Measurements from ENCODE around the gene NR4A2.
"Not testable (repeated sequence)": the region's sequence is repeated elsewhere in the genome, so short reads cannot be mapped to it uniquely, and the experiment has no call there.

The NR4A2 gene

DNA sequence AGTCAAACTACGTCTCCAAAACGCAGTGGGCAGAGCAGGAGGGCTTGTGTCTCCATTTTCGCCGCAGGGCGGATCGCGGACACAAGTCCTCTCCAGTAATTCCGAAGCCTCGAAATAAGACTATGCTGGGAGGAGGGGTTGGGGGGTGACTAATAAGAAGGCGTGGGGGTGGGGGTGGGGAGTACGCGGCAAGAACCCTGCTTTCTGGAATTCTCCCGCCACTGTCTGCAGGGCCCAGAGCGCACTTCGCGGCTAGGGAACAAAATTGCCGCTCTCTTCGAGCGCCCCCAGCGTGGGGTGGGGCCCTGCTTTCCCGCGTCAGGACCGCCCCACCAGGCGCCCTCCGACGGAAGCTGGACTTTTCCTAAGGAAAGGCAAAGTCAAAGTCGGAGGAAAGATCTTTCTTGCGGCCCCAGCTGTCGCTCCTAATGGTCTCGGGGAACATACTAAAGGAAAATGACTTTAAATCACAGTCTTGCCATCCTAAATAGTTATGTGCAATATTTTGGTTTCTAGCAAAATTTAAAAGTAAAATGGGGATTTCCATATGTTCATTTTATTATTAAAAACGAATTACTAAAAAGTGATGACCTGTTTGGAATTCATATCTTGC lies 11.9 kb downstream of the NR4A2 start:
- no peak for DNase-seq

DNA sequence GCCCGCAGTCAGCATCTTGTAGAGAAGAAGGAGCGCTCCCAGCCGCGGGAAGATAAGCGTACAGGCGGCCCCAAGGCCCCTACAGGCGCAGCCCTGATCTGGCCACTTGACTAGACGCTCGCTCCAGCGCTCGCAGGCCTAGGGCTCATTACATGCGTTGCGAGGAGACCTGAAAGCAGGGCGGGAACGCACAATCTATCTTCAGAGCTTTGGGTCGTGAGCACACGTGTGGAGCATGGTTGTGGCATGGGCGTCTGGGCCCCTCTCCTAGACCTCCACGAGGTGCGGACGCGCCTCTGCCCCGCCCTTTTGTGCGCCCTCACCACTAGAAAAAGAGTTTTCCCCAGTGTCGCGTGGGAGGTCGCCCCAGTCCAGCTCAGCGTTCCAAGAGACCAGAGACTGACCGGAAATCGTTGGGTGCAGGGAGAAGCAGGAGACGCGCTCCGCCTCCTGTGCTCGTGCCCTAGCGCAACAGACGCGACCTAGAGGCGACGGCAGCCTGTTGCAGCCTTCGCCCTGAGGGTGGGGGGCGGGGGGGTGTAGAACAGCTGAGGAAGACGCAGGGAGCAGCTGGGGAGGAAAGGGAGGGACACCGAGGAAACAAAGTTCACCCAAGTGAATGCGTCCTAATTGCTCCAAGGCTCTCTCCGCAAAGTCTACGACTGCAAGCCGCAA lies 12.6 kb downstream of the NR4A2 start:
- no peak for DNase-seq

- no peak for DNase-seq
Observed at GRCh38 chr2:156317631-156318030, 14.9 kb downstream of the NR4A2 start.

DNA sequence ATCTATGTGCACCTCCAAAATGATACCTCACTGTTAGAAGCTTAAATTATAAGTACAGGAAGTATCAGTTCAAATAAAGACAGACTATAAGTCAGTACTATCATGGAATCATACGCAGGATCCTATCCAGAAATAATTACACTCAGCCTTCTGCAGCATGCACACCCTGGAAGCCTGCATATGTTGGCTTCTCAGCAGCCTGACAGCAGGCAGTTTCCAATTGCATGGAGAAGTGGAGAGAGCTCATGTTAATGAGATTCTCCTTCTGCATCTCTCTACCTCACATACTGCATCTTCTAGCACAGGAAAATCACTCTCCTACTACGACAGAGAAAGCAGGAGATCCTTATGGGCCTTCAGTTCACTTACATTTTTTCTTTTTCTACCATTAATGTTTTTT lies 20.5 kb downstream of the NR4A2 start:
- no peak for DNase-seq

GRCh38 chr2:156310773-156311172 lies 21.7 kb downstream of the NR4A2 start:
- DNase-seq, result no peak

DNA sequence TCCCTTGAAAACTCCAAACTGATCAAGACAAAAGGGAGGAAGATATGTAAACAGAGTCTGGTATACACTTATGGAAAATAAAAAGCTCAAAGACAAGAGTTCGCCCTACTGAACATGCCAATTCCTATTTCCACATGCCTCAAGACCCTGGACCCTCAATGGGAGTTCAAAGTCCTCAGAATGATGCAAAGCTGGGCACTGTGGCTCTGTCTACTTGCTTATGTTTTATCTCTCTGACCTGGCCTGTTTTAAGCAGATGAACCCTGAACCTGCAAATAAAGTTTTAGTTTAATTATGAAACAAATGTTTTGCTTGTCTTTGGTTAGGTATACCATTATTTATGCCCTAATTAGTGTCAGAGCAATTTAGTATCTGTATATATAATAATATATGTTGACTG lies 22.6 kb downstream of the NR4A2 start:
- no peak for DNase-seq

- no peak for DNase-seq
Observed at GRCh38 chr2:156309167-156309566, 23.4 kb downstream of the NR4A2 start.

- no peak for DNase-seq
Observed at GRCh38 chr2:156306821-156307220, 25.7 kb downstream of the NR4A2 start.

GRCh38 chr2:156305121-156305520 lies 27.4 kb downstream of the NR4A2 start:
- no peak for DNase-seq

GRCh38 chr2:156300337-156300736 lies 32.2 kb downstream of the NR4A2 start:
- no peak for DNase-seq

GRCh38 chr2:156294945-156295580 lies 37.5 kb downstream of the NR4A2 start:
- DNase-seq, result no peak

DNA sequence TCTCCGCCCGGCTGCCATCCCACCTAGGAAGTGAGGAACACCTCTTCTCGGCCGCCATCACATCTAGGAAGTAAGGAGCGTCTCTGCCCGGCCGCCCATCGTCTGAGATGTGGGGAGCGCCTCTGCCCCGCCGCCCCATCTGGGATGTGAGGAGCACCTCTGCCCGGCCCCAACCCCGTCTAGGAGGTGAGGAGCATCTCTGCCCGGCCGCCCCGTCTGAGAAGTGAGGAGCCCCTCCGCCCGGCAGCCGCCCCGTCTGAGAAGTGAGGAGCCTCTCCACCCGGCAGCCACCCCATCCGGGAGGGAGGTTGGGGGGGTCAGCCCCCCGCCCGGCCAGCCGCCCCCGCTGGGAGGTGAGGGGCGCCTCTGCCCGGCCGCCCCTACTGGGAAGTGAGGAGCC lies 39.1 kb downstream of the NR4A2 start:
- not testable (repeated sequence) for DNase-seq

DNA sequence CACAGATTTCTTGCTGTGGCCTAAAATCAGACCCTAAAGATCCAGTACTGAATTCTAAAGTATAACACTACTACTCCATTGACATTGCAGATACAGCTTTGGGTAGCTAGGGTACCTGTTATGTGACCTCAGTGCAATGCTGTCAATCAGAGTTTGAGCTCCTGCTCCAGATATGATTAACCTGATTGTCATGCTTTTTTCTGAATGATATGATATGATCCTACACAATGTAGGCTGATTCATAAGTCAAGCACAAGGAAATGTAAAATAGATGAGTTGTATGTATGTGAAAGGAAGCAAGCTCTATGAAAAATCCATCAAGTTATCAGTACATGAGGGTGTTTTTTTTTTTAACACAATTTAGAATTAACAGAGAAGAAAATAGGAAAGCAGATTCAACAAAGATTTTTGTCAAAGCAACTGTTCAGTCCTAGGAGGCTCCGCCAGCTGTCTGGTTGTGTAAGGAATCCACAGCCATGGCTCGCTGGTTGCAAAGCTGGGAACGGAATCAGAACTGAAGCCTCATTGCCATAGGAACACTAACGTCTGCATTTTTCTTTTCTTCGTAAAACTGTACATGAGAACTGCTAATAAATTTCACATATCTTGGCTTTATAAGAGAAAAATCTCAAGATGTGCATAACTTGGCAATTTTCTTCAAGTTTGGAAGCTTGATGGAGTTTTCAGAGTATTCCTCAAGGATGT lies 52.9 kb downstream of the NR4A2 start:
- no peak for DNase-seq

Measured in SIG-M5 (cell line).